OCI-LY3 (cell line): ENCODE data around the gene KCTD15.

Experiments used
- EZH2phosphoT487 ChIP-seq: fragments of 200-600 bp; shearing (Covaris generic); IDR thresholded peaks from 2 replicates; pipeline ENCODE4 v1.6.1; 2018; ENCODE audit warnings: antibody characterized with exemption, mixed run types, low read depth
- TF ChIP-seq, protein P1 (sequence below): fragments of 200-600, 300-600 bp; sonication (generic); IDR thresholded peaks from 2 replicates; pipeline ENCODE4 v1.5.1; 2014; ENCODE audit warnings: antibody characterized with exemption, low read length, low read depth

DNA sequence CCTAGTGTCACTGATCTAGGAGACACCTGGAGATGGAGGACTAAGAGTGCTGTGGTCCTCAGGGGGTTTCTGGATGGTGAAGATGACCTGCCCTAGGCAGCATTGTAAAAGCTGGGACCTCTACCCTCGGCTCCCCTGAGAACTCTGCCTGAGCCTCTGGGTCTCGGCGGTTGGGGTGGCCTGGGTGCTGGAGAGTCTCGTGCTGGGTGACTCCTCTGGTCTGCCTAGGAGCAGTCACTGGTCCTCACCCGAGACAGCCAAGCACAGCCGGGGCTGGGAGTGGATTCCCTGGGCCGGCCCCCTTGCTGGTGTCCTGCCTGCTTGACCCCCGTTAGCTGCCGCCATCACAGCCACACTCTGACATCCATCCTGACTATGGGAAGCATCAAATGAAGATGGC, 6.7 kb downstream of the KCTD15 start:
- TF ChIP-seq, protein P1, sequence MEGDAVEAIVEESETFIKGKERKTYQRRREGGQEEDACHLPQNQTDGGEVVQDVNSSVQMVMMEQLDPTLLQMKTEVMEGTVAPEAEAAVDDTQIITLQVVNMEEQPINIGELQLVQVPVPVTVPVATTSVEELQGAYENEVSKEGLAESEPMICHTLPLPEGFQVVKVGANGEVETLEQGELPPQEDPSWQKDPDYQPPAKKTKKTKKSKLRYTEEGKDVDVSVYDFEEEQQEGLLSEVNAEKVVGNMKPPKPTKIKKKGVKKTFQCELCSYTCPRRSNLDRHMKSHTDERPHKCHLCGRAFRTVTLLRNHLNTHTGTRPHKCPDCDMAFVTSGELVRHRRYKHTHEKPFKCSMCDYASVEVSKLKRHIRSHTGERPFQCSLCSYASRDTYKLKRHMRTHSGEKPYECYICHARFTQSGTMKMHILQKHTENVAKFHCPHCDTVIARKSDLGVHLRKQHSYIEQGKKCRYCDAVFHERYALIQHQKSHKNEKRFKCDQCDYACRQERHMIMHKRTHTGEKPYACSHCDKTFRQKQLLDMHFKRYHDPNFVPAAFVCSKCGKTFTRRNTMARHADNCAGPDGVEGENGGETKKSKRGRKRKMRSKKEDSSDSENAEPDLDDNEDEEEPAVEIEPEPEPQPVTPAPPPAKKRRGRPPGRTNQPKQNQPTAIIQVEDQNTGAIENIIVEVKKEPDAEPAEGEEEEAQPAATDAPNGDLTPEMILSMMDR: no peak
- no peak for TF ChIP-seq EZH2phosphoT487
